HepG2 (cell line): ENCODE results near the gene VAC14. TPM values are rescaled to one million over a fixed set of nuclear protein-coding genes. Genes with fewer than 3 reads are reported as not detected.

Experiments used
- ELF4 ChIP-seq: sonication (generic); formaldehyde crosslinking; IDR thresholded peaks from 2 replicates; pipeline ENCODE4 v1.5.0; 2020; ENCODE audit warnings: missing genetic modification reagents, mild to moderate bottlenecking, moderate library complexity, borderline replicate concordance
- HMG20B ChIP-seq: conservative IDR thresholded peaks from 2 replicates; pipeline ENCODE4 v1.6.1; 2016; ENCODE audit warnings: missing genetic modification reagents, missing compliant biosample characterization
- HOXD1 ChIP-seq: sonication (generic); formaldehyde crosslinking; IDR thresholded peaks from 2 replicates; pipeline ENCODE4 v1.5.0; 2020; ENCODE audit warnings: missing genetic modification reagents
- RXRB ChIP-seq: IDR thresholded peaks from 2 replicates; pipeline ENCODE4 v1.6.1; 2016; ENCODE audit warnings: borderline replicate concordance, missing genetic modification reagents, missing compliant biosample characterization
- ZNF12 ChIP-seq: sonication (generic); formaldehyde crosslinking; IDR thresholded peaks from 2 replicates; pipeline ENCODE4 v1.5.0; 2020; ENCODE audit warnings: missing genetic modification reagents
- ZNF383 ChIP-seq: sonication (generic); formaldehyde crosslinking; IDR thresholded peaks from 2 replicates; pipeline ENCODE4 v1.4.0; 2020; ENCODE audit warnings: missing genetic modification reagents, mild to moderate bottlenecking, borderline replicate concordance
- ZNF451 ChIP-seq: sonication (generic); formaldehyde crosslinking; IDR thresholded peaks from 2 replicates; pipeline ENCODE4 v1.5.0; 2020; ENCODE audit warnings: mild to moderate bottlenecking, missing genetic modification reagents
- polyA plus RNA-seq, 8 experiments: library from polyadenylated mRNA; depleted of rRNA in 3 of 8; stranded (reverse) in 7 of 8; unstranded in 1 of 8; fragments of >200 nt; fragmentation: Illumina TruSeq in 4 of 8; extraction: Trizol in 4 of 8; gene quantifications; 2 replicates each; pipeline versions ENCODE4 v1.2.1 to v1.2.3, GENCODE V29; 2011 to 2016; ENCODE audit warnings: low read depth in 4 of 8, missing spikeins in 1 of 8, mixed read lengths in 1 of 8; ENCODE audit not compliant: insufficient read depth in 1 of 8
- total RNA-seq, 5 experiments: library from RNA; depleted of rRNA; stranded (reverse); fragments of >200 nt; fragmentation: Illumina TruSeq; extraction: Trizol; gene quantifications; 2 replicates each; pipeline ENCODE4 v1.2.3, GENCODE V29; 2016; ENCODE audit warnings: low read depth in 1 of 5
- TF ChIP-seq, protein P1 (sequence below): IDR thresholded peaks from 2 replicates; pipeline ENCODE4 v1.4.0; 2020; ENCODE audit warnings: mild to moderate bottlenecking, missing genetic modification reagents
- TF ChIP-seq, protein P2 (sequence below): sonication (generic); formaldehyde crosslinking; IDR thresholded peaks from 2 replicates; pipeline ENCODE4 v1.4.0; 2020; ENCODE audit warnings: mild to moderate bottlenecking, missing genetic modification reagents, borderline replicate concordance
- TF ChIP-seq, protein P3 (sequence below): IDR thresholded peaks from 2 replicates; pipeline ENCODE4 v1.6.1; 2016
- TF ChIP-seq, protein P4 (sequence below): sonication (generic); formaldehyde crosslinking; IDR thresholded peaks from 2 replicates; pipeline ENCODE4 v1.5.1; 2020; ENCODE audit warnings: missing genetic modification reagents, mild to moderate bottlenecking, borderline replicate concordance
- TF ChIP-seq, protein P5 (sequence below), 2 experiments: sonication (generic) in 1 of 2; formaldehyde crosslinking in 1 of 2; IDR thresholded peaks; 2 replicates each; pipeline versions ENCODE4 v1.6.1 to v1.9.0; 2014 to 2022; ENCODE audit warnings: antibody characterized with exemption in 1 of 2, borderline replicate concordance in 1 of 2, inconsistent platforms in 1 of 2, low read depth in 1 of 2, missing genetic modification reagents in 1 of 2

Gene VAC14
- total and polyA plus RNA-seq, 2 of the 13 experiments (the other 11 are each of a cell fraction or from before 2014, with no cell fraction given): 23.5 to 24.6 TPM

DNA sequence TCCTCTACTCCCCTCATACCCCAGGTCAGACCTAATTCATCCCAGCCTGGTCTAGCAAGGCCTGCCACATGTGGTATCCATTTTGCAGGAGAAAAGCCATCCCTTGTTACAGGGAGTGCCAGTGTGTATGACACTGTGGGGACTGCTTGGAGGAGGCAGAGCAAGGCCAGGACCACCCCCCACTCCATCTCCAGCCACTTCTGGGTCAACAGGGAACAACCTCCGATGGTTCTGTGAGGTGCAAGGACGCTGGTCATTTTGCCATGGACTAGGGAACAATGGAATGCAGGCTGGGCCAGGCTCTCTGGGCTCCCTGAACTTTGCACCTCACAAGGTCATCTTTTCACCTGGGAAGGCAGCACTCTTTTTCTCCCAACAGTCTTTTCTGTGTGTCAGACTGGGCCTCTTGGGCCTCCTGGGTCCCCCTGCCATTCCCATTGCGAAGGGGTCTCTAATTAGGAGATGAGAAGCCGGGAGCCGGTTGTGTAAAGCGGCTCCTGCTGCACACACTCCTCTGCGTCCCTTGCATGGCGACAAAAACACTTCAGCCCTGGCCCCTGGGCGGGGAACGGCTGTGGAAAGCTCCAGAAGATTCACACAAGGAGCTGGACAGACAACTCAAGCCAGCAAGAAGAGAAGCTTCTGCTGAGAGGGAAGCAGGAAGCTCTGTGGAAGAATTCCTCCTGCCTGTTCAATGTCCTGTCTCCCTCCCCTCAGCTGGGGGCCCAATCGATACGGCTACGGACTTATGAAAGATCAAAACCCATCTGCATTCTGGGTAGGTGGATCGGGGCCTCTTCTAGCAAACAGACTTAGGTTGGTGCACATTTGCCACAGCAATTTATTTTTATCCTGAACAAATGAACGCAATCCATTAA, 76.6 kb downstream of the VAC14 start (continued):
- TF ChIP-seq, protein P1, sequence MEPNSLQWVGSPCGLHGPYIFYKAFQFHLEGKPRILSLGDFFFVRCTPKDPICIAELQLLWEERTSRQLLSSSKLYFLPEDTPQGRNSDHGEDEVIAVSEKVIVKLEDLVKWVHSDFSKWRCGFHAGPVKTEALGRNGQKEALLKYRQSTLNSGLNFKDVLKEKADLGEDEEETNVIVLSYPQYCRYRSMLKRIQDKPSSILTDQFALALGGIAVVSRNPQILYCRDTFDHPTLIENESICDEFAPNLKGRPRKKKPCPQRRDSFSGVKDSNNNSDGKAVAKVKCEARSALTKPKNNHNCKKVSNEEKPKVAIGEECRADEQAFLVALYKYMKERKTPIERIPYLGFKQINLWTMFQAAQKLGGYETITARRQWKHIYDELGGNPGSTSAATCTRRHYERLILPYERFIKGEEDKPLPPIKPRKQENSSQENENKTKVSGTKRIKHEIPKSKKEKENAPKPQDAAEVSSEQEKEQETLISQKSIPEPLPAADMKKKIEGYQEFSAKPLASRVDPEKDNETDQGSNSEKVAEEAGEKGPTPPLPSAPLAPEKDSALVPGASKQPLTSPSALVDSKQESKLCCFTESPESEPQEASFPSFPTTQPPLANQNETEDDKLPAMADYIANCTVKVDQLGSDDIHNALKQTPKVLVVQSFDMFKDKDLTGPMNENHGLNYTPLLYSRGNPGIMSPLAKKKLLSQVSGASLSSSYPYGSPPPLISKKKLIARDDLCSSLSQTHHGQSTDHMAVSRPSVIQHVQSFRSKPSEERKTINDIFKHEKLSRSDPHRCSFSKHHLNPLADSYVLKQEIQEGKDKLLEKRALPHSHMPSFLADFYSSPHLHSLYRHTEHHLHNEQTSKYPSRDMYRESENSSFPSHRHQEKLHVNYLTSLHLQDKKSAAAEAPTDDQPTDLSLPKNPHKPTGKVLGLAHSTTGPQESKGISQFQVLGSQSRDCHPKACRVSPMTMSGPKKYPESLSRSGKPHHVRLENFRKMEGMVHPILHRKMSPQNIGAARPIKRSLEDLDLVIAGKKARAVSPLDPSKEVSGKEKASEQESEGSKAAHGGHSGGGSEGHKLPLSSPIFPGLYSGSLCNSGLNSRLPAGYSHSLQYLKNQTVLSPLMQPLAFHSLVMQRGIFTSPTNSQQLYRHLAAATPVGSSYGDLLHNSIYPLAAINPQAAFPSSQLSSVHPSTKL (CRISPR knock-in tag): peak; percentile 65
- TF ChIP-seq ZNF12 (CRISPR knock-in tag) (peak; percentile 7; the same call in 1 of the 2 replicates), HOXD1 (CRISPR knock-in tag) (0 out of 2 replicates have a peak, but pooled peaks have one; percentile 4), HMG20B (CRISPR knock-in tag) (peak; percentile 54; the same call in 1 of the 2 replicates), RXRB (peak; percentile 72), ELF4 (CRISPR knock-in tag) (0 out of 2 replicates have a peak, but pooled peaks have one; percentile 80), ZNF451 (CRISPR knock-in tag) (peak; percentile 44; the same call in 1 of the 2 replicates), ZNF383 (CRISPR knock-in tag) (0 out of 2 replicates have a peak, but pooled peaks have one; percentile 70)
- TF ChIP-seq, protein P2, sequence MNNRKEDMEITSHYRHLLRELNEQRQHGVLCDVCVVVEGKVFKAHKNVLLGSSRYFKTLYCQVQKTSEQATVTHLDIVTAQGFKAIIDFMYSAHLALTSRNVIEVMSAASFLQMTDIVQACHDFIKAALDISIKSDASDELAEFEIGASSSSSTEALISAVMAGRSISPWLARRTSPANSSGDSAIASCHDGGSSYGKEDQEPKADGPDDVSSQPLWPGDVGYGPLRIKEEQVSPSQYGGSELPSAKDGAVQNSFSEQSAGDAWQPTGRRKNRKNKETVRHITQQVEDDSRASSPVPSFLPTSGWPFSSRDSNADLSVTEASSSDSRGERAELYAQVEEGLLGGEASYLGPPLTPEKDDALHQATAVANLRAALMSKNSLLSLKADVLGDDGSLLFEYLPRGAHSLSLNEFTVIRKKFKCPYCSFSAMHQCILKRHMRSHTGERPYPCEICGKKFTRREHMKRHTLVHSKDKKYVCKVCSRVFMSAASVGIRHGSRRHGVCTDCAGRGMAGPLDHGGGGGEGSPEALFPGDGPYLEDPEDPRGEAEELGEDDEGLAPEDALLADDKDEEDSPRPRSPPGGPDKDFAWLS: 0 out of 2 replicates have a peak, but pooled peaks have one; percentile 17
- TF ChIP-seq, protein P3, sequence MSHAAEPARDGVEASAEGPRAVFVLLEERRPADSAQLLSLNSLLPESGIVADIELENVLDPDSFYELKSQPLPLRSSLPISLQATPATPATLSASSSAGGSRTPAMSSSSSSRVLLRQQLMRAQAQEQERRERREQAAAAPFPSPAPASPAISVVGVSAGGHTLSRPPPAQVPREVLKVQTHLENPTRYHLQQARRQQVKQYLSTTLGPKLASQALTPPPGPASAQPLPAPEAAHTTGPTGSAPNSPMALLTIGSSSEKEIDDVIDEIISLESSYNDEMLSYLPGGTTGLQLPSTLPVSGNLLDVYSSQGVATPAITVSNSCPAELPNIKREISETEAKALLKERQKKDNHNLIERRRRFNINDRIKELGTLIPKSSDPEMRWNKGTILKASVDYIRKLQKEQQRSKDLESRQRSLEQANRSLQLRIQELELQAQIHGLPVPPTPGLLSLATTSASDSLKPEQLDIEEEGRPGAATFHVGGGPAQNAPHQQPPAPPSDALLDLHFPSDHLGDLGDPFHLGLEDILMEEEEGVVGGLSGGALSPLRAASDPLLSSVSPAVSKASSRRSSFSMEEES (CRISPR knock-in tag): 0 out of 2 replicates have a peak, but pooled peaks have one; percentile 10
- TF ChIP-seq, protein P4, sequence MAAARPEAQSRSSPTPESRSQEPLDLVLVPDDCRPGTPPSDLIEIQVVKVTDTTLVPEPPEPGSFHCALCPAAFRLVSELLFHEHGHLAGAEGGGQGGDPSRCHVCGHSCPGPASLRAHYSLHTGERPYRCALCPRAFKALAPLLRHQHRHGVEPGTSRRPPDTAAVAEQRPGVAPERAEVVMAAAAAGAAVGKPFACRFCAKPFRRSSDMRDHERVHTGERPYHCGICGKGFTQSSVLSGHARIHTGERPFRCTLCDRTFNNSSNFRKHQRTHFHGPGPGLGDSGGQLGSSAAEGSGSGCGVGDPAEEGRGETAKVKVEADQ (CRISPR knock-in tag): no peak
- TF ChIP-seq, protein P5, sequence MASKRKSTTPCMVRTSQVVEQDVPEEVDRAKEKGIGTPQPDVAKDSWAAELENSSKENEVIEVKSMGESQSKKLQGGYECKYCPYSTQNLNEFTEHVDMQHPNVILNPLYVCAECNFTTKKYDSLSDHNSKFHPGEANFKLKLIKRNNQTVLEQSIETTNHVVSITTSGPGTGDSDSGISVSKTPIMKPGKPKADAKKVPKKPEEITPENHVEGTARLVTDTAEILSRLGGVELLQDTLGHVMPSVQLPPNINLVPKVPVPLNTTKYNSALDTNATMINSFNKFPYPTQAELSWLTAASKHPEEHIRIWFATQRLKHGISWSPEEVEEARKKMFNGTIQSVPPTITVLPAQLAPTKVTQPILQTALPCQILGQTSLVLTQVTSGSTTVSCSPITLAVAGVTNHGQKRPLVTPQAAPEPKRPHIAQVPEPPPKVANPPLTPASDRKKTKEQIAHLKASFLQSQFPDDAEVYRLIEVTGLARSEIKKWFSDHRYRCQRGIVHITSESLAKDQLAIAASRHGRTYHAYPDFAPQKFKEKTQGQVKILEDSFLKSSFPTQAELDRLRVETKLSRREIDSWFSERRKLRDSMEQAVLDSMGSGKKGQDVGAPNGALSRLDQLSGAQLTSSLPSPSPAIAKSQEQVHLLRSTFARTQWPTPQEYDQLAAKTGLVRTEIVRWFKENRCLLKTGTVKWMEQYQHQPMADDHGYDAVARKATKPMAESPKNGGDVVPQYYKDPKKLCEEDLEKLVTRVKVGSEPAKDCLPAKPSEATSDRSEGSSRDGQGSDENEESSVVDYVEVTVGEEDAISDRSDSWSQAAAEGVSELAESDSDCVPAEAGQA (IDR thresholded peaks at IDR 0.05; ENCODE audit: low read depth): 0 out of 2 replicates have a peak, but pooled peaks have one; percentile 32
- TF ChIP-seq, protein P5 (CRISPR knock-in tag; IDR thresholded peaks at IDR 0.05; ENCODE audit: borderline replicate concordance): no peak
